ENCODE results near the gene CDC42BPB.

DNA sequence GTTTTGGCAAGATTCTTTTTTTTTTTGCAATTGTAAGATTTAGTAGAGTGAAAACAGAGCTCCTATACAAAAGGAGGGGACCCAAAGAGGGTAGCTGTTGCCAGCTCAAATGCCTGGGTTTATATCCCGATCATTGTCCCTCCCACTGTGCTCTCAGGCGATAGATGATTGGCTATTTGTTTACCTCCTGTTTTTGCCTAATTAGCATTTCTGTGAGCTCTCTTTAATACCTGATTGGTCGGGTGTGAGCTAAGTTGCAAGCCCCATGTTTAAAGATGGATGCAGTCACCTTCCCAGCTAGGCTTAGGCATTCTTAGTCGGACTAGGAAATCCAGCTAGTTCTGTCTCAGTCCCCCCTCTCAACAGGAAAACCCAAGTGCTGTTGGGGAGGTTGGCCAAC, 39.0 kb upstream of the CDC42BPB start:
- TF ChIP-seq POLR2A (IDR thresholded peaks at IDR 0.05; ENCODE audit: extremely low read depth, insufficient read length) (no peak), MYC (IDR thresholded peaks at IDR 0.05; ENCODE audit: low read depth, low read length) (no peak)
- TF ChIP-seq, protein P1, sequence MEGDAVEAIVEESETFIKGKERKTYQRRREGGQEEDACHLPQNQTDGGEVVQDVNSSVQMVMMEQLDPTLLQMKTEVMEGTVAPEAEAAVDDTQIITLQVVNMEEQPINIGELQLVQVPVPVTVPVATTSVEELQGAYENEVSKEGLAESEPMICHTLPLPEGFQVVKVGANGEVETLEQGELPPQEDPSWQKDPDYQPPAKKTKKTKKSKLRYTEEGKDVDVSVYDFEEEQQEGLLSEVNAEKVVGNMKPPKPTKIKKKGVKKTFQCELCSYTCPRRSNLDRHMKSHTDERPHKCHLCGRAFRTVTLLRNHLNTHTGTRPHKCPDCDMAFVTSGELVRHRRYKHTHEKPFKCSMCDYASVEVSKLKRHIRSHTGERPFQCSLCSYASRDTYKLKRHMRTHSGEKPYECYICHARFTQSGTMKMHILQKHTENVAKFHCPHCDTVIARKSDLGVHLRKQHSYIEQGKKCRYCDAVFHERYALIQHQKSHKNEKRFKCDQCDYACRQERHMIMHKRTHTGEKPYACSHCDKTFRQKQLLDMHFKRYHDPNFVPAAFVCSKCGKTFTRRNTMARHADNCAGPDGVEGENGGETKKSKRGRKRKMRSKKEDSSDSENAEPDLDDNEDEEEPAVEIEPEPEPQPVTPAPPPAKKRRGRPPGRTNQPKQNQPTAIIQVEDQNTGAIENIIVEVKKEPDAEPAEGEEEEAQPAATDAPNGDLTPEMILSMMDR (IDR thresholded peaks at IDR 0.05; ENCODE audit: low read depth, low read length) = no peak
